Choroid plexus epithelial cell (primary cell): ENCODE data around the gene SCNN1G.

Source experiments
- DNase-seq: peaks from one replicate; pipeline ENCODE4 v3.0.0-alpha.2; 2010; ENCODE audit warnings: low read depth
- H3K4me3 ChIP-seq: 2 replicates; pipeline ENCODE4 v1.5.1; 2011; ENCODE audit warnings: low read depth, mild to moderate bottlenecking, control low read depth, low read length, moderate library complexity
- TF ChIP-seq, protein P1 (sequence below): conservative IDR thresholded peaks from 2 replicates; pipeline ENCODE4 v1.5.1; 2011; ENCODE audit warnings: low read depth, mild to moderate bottlenecking, control low read depth, inconsistent platforms, low read length, moderate library complexity

Gene SCNN1G

DNA sequence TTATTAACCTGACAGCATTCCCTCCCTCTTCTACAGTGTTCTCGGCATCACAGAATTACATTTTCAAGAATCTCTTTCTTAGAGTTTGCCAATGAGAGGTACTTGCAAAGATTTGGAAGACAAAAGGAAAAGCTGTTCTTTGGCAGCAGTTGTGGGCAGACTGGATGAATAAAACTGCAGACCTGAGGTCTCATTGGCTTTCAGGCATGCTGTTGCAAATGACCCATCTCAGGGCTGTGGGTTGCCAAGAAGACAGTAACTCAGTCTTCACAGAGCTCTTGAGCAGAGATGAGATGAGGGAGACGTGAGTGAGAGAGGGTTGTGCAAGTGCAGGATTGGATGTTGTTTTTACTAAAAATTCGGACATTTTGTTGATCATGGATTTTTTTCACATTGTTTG is 22.0 kb upstream of the SCNN1G start:
- TF ChIP-seq, protein P1, sequence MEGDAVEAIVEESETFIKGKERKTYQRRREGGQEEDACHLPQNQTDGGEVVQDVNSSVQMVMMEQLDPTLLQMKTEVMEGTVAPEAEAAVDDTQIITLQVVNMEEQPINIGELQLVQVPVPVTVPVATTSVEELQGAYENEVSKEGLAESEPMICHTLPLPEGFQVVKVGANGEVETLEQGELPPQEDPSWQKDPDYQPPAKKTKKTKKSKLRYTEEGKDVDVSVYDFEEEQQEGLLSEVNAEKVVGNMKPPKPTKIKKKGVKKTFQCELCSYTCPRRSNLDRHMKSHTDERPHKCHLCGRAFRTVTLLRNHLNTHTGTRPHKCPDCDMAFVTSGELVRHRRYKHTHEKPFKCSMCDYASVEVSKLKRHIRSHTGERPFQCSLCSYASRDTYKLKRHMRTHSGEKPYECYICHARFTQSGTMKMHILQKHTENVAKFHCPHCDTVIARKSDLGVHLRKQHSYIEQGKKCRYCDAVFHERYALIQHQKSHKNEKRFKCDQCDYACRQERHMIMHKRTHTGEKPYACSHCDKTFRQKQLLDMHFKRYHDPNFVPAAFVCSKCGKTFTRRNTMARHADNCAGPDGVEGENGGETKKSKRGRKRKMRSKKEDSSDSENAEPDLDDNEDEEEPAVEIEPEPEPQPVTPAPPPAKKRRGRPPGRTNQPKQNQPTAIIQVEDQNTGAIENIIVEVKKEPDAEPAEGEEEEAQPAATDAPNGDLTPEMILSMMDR: no peak
- no peak for DNase-seq
- no peak overlapping the region for H3K4me3 ChIP-seq

DNA sequence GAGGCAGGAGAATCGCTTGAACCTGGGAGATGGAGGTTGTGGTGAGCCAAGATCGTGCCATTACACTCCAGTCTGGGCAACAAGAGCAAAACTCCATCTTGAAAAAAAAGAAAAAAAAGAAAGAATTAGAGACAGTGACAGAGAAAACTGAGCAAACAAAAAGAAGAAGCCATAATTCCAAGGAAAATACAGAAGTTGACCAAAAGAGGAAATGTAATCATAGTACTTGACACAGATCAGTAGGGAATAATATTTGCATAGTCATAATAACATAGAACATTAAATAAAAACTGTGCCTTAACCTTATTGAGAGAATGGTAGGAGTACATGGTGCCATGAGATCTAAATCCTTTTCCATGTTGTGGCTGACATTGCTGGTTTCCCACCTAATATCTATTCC is 18.6 kb upstream of the SCNN1G start:
- no peak for DNase-seq
- TF ChIP-seq, protein P1: no peak
- H3K4me3 ChIP-seq: no peak overlapping the region

DNA sequence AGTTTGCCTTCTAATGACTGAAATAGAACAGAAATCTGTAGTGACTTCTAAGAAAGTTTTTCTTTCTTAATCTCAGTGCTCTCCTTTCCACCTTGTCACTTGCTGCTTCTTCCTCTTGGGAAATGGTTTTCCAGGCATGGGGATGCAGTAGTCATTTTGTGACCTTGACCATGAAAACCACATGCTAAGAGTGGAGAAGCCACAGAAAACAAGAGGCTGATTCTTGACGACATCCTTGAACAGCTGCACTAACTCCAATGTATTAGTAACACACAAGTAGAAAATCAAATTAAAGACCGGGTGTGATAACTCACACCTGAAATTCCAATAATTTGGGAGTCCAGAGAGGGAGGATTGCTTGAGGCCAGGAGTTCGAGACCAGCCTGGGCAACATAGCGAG is 17.8 kb upstream of the SCNN1G start:
- H3K4me3 ChIP-seq: no peak overlapping the region
- DNase-seq: no peak
- TF ChIP-seq, protein P1: no peak

DNA sequence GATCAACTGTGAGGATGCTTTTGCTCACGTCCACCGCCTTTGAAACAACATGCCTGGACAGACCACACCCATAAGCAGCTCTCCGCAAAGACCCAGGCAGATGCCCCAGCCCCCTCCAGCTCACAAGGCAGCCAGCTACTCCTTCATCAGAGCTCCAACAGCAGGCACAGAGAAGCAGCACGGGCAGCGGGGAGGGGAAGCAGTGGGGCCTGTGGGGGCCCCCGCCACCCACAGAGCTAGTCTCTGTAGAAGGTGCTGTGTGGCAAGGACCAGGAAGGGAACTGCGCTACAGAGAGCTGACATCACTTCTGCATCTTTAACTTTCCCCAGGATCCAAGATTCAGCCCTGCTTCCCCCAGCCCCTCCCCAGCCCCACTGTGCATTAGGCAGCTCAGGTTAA is 10.0 kb upstream of the SCNN1G start:
- H3K4me3 ChIP-seq: no peak overlapping the region
- TF ChIP-seq, protein P1: no peak
- no peak for DNase-seq

DNA sequence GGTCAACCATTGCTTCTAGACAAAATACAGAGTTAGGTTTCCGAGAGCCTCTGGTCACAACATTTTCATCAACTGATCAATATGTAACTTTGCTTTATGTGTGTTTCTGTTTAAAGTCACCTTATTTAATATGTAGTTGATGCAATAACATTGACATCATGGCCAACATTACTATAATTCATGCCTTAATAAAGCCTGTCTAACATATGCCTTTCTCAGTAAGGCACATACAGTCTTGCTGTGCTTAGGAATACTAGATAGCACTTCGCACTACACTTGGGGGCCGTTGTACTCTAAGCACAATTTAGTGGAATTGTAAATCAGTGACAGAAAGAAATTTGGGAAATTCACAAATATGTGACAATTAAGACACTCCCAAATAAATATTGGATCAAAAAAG is 9.6 kb upstream of the SCNN1G start:
- H3K4me3 ChIP-seq: no peak overlapping the region
- TF ChIP-seq, protein P1: no peak
- DNase-seq: no peak

DNA sequence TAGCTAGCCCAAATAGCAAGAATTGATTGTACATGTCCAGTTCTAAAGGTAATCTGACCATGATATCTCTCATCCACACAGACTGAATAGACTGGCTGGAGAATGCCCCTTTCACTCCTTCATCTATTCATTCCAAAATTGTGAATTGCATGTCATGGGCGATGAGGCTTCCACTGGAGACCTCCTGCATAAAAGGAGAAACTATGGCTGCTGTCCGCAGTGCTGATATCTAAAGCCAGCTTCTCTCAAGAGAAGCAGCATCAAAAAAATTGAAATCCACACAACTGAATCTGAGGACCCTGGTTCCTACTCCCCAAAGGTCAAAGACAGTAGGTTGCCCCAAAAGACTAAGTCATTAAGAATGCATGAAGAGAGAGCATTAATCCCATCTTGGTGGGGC is 7.9 kb upstream of the SCNN1G start:
- H3K4me3 ChIP-seq: no peak overlapping the region
- TF ChIP-seq, protein P1: no peak
- DNase-seq: peak; percentile 29

DNA sequence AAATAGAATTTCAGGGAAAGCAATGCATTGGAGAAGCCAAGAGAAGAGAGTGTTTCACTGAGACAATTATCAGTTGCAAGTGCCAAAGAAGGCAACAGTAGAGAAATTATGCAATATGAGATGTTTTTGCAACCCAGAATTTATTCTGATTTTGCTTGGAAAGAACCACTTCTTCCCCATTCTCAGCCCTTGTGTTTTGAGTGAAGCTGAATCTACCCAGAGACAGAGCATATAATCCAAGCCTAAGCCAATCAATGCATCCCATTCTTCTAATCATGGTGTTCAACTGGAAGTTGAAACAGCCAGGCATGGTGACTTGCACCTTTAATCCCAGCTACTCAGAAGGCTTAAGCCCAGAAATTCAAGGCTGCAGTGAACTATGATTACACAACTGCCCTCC is 6.9 kb upstream of the SCNN1G start:
- H3K4me3 ChIP-seq: no peak overlapping the region
- no peak for DNase-seq
- TF ChIP-seq, protein P1: no peak
